ENCODE results near the gene CTDP1. TPM values are rescaled to one million over a fixed set of nuclear protein-coding genes. Genes with fewer than 3 reads are reported as not detected.

CTDP1 gene
- total and polyA plus RNA-seq, 4 donors = 2.7 to 13.9 (median 10.5) TPM

DNA sequence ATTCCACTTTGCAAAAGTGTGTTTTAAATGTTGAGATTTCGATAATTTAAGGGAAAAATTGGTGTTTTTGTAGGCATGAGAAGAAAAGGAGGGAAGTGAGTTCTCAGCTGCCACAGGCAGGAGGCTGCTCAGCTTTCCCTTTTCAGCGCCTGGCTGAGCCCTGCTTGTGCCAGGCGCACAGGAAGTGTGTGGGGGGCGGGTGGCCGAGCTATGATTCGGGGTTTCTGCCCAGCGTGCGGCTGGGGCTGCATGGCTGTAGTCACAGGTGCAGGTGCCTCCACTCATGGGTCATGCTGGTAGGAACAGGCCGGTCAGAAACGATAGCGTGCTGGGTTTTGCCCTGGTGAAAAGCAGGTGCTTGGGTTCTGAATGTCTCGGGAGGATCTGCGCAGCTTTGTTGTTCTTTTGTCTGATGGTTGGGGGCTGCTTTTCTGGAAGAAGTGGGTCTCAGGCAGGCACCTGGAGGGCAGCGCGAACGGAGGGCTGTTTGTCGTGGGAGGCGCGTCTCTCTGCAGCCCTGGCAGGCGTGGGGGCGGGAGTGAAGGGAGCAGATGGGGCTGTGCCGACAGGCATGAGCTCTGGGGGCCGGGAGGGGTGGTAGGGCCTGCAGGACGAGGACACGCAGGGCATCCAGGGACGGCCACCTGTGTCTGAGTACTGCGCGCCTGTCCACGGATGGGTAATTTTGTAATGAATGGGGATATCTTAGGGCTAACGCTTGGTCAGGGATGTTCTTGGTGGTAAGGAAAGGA is 120.2 kb downstream of the CTDP1 start:
- peaks cover 3 to 10% (median 5%) of the 10 kb centered on the region in 4 donors for H3K4me1 ChIP-seq (ENCODE audit: control insufficient read depth in 4 of 4, insufficient read depth in 4 of 4, low read length in 3 of 4)
- WGBS = 69% methylated on average over 30 of the region's 30 CpGs
- DNase-seq (ENCODE audit: low spot score) = no peak
- H3K4me3 ChIP-seq (ENCODE audit: low read depth in 1 of 3, low read length in 3 of 3) = no peak overlapping the region
- H3K36me3 ChIP-seq (ENCODE audit: control insufficient read depth in 4 of 4, insufficient read depth in 3 of 4, low read depth in 1 of 4, low read length in 3 of 4) = no peaks in the 10 kb centered on the region
- H3K9ac ChIP-seq (ENCODE audit: low read depth in 1 of 2, low read length in 2 of 2) = no peak overlapping the region
- H3K27me3 ChIP-seq (ENCODE audit: control insufficient read depth in 4 of 4, insufficient read depth in 4 of 4, low read length in 3 of 4) = peaks cover 0 to 15% (median 12%) of the 10 kb centered on the region in 4 donors
- peaks cover 0 to 3% (median 0%) of the 10 kb centered on the region in 4 donors for H3K9me3 ChIP-seq (ENCODE audit: control insufficient read depth in 4 of 4, low read length in 3 of 4)
- TF ChIP-seq, protein P1, sequence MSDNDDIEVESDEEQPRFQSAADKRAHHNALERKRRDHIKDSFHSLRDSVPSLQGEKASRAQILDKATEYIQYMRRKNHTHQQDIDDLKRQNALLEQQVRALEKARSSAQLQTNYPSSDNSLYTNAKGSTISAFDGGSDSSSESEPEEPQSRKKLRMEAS (IDR thresholded peaks at IDR 0.05) = no peak
- no peak for TF ChIP-seq SP1 (IDR thresholded peaks at IDR 0.05)
- no peak for TF ChIP-seq JUND (IDR thresholded peaks at IDR 0.05)
- TF ChIP-seq RXRA (IDR thresholded peaks at IDR 0.05) = no peak
- no peak for TF ChIP-seq YY1 (IDR thresholded peaks at IDR 0.05)
- TF ChIP-seq HNF4A (conservative IDR thresholded peaks at IDR 0.05) = no peak
- TF ChIP-seq, protein P2, sequence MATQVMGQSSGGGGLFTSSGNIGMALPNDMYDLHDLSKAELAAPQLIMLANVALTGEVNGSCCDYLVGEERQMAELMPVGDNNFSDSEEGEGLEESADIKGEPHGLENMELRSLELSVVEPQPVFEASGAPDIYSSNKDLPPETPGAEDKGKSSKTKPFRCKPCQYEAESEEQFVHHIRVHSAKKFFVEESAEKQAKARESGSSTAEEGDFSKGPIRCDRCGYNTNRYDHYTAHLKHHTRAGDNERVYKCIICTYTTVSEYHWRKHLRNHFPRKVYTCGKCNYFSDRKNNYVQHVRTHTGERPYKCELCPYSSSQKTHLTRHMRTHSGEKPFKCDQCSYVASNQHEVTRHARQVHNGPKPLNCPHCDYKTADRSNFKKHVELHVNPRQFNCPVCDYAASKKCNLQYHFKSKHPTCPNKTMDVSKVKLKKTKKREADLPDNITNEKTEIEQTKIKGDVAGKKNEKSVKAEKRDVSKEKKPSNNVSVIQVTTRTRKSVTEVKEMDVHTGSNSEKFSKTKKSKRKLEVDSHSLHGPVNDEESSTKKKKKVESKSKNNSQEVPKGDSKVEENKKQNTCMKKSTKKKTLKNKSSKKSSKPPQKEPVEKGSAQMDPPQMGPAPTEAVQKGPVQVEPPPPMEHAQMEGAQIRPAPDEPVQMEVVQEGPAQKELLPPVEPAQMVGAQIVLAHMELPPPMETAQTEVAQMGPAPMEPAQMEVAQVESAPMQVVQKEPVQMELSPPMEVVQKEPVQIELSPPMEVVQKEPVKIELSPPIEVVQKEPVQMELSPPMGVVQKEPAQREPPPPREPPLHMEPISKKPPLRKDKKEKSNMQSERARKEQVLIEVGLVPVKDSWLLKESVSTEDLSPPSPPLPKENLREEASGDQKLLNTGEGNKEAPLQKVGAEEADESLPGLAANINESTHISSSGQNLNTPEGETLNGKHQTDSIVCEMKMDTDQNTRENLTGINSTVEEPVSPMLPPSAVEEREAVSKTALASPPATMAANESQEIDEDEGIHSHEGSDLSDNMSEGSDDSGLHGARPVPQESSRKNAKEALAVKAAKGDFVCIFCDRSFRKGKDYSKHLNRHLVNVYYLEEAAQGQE (IDR thresholded peaks at IDR 0.05) = no peak
- TF ChIP-seq, protein P3, sequence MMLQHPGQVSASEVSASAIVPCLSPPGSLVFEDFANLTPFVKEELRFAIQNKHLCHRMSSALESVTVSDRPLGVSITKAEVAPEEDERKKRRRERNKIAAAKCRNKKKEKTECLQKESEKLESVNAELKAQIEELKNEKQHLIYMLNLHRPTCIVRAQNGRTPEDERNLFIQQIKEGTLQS (IDR thresholded peaks at IDR 0.05) = no peak
- TF ChIP-seq RAD21 (IDR thresholded peaks at IDR 0.05) = no peak
- TF ChIP-seq, protein P4, sequence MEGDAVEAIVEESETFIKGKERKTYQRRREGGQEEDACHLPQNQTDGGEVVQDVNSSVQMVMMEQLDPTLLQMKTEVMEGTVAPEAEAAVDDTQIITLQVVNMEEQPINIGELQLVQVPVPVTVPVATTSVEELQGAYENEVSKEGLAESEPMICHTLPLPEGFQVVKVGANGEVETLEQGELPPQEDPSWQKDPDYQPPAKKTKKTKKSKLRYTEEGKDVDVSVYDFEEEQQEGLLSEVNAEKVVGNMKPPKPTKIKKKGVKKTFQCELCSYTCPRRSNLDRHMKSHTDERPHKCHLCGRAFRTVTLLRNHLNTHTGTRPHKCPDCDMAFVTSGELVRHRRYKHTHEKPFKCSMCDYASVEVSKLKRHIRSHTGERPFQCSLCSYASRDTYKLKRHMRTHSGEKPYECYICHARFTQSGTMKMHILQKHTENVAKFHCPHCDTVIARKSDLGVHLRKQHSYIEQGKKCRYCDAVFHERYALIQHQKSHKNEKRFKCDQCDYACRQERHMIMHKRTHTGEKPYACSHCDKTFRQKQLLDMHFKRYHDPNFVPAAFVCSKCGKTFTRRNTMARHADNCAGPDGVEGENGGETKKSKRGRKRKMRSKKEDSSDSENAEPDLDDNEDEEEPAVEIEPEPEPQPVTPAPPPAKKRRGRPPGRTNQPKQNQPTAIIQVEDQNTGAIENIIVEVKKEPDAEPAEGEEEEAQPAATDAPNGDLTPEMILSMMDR (IDR thresholded peaks at IDR 0.05; ENCODE audit: low read depth, low read length, missing input control) = no peak
- no peak for TF ChIP-seq HNF4G (IDR thresholded peaks at IDR 0.05)
- TF ChIP-seq EGR1 (IDR thresholded peaks at IDR 0.05; ENCODE audit: low read depth in 2 of 2) = no peak
- TF ChIP-seq FOXA2 (IDR thresholded peaks at IDR 0.05) = no peak
- no peak for TF ChIP-seq GABPA (IDR thresholded peaks at IDR 0.05 in 1 of 2, conservative IDR thresholded peaks at IDR 0.05 in 1 of 2)
- no peak for TF ChIP-seq NR2F2 (IDR thresholded peaks at IDR 0.05)
- TF ChIP-seq TAF1 (conservative IDR thresholded peaks at IDR 0.05) = no peak
- no peak overlapping the region for H3K27ac ChIP-seq (ENCODE audit: low read depth in 1 of 2, low read length in 2 of 2)

Measured in liver (tissue), 9 donors.